A549 (cell line): ENCODE data around the gene REEP5. TPM values are rescaled to one million over a fixed set of nuclear protein-coding genes. Genes with fewer than 3 reads are reported as not detected.

ENCODE experiments used
- ATAC-seq, 2 experiments: fragments of 200-7000 bp in 1 of 2; fragments of >200 bp in 1 of 2; cut with Nextera tagmentation in 1 of 2; cut with Tn5 transposase in 1 of 2; 3 replicates each; pipeline versions ENCODE4 v1.8.0 to v1.9.1; 2018 to 2020; ENCODE audit warnings: mild to moderate bottlenecking in 1 of 2, moderate library complexity in 1 of 2
- CTCF ChIA-PET: fragments of 300-600 bp; sonication (Branson Sonifier 250); formaldehyde crosslinking; extraction: SDS; loops from one replicate; lab custom pipeline; 2021; ENCODE audit warnings: antibody characterized with exemption, inconsistent platforms; lab: Yijun Ruan, JAX
- POLR2A ChIA-PET: fragments of 350-600 bp; formaldehyde crosslinking; extraction: SDS; loops from one replicate; lab custom pipeline; 2021; ENCODE audit warnings: antibody characterized with exemption, inconsistent platforms; lab: Yijun Ruan, JAX
- DNase-seq, 2 experiments: peaks; one replicate each; pipeline versions ENCODE4 v3.0.0 to v3.0.0-alpha.2; 2011 to 2016; ENCODE audit warnings: low read depth in 1 of 2, low spot score in 1 of 2
- FAIRE-seq: peaks from 2 replicates; lab custom pipeline; 2011; peaks lifted over from hg19 to GRCh38; lab: Jason Lieb, UNC
- H3K27ac ChIP-seq, 2 experiments: fragments of >200 bp; sonication (Bioruptor Twin); formaldehyde crosslinking; 3 replicates each; pipeline ENCODE4 v1.5.1; 2016 to 2017
- H3K4me1 ChIP-seq: fragments of >200 bp; sonication (Bioruptor Twin); formaldehyde crosslinking; 3 replicates; pipeline ENCODE4 v1.6.1; 2016
- H3K4me2 ChIP-seq: fragments of >200 bp; sonication (Bioruptor Twin); formaldehyde crosslinking; 3 replicates; pipeline ENCODE4 v1.6.1; 2016
- H3K4me3 ChIP-seq: fragments of >200 bp; sonication (Bioruptor Twin); formaldehyde crosslinking; 3 replicates; pipeline ENCODE4 v1.5.1; 2016
- H3K9me3 ChIP-seq: fragments of >200 bp; sonication (Bioruptor Twin); formaldehyde crosslinking; 3 replicates; pipeline ENCODE4 v1.6.1; 2016
- CBX8 ChIP-seq: fragments of 200-600 bp; sonication (generic); IDR thresholded peaks from 2 replicates; pipeline ENCODE4 v1.6.1; 2016
- CHD2 ChIP-seq: fragments of 150-350 bp; IDR thresholded peaks from 2 replicates; pipeline ENCODE4 v1.6.1; 2014; ENCODE audit warnings: low read length; ENCODE audit not compliant: partially characterized antibody
- CHD4 ChIP-seq: fragments of 200-600 bp; sonication (generic); IDR thresholded peaks from 2 replicates; pipeline ENCODE4 v1.6.1; 2016; ENCODE audit warnings: antibody characterized with exemption, mild to moderate bottlenecking, borderline replicate concordance
- EHF ChIP-seq: fragments of 250-450 bp; sonication (Bioruptor Pico); IDR thresholded peaks from 2 replicates; pipeline ENCODE4 v1.5.0; 2020; ENCODE audit warnings: mild to moderate bottlenecking
- EP300 ChIP-seq, 2 experiments: fragments of >200 bp; sonication (Bioruptor Twin); formaldehyde crosslinking; IDR thresholded peaks; 2 replicates in 1 of 2; 3 replicates in 1 of 2; pipeline ENCODE4 v1.6.1; 2016 to 2017
- FOSB ChIP-seq: fragments of 250-450 bp; sonication (Bioruptor Pico); IDR thresholded peaks from 2 replicates; pipeline ENCODE4 v1.5.0; 2020; ENCODE audit warnings: mild to moderate bottlenecking, moderate library complexity
- FOXS1 ChIP-seq: fragments of 250-450 bp; sonication (Bioruptor Pico); IDR thresholded peaks from 2 replicates; pipeline ENCODE4 v1.5.0; 2020; ENCODE audit warnings: mild to moderate bottlenecking, moderate library complexity
- HOXA7 ChIP-seq: fragments of 250-450 bp; sonication (Bioruptor Pico); IDR thresholded peaks from 2 replicates; pipeline ENCODE4 v1.5.0; 2020; ENCODE audit warnings: mild to moderate bottlenecking, moderate library complexity
- HOXB5 ChIP-seq: fragments of 250-450 bp; sonication (Bioruptor Pico); IDR thresholded peaks from 2 replicates; pipeline ENCODE4 v1.5.0; 2020; ENCODE audit warnings: mild to moderate bottlenecking, moderate library complexity
- JUN ChIP-seq, 2 experiments: fragments of >200 bp; sonication (Bioruptor Twin); formaldehyde crosslinking; IDR thresholded peaks; 2 replicates in 1 of 2; 3 replicates in 1 of 2; pipeline ENCODE4 v1.6.1; 2016 to 2017
- MAZ ChIP-seq: fragments of 150-350 bp; IDR thresholded peaks from 2 replicates; pipeline ENCODE4 v1.6.1; 2014; ENCODE audit warnings: antibody characterized with exemption, low read depth, low read length, borderline replicate concordance
- RAD21 ChIP-seq, 2 experiments: fragments of >200 bp in 1 of 2; sonication (Bioruptor Twin) in 1 of 2; formaldehyde crosslinking in 1 of 2; IDR thresholded peaks in 1 of 2; conservative IDR thresholded peaks in 1 of 2; 2 replicates in 1 of 2; 3 replicates in 1 of 2; pipeline ENCODE4 v1.6.1; 2012 to 2018; ENCODE audit warnings: inconsistent platforms in 1 of 2
- TFCP2L1 ChIP-seq: fragments of 250-450 bp; sonication (Bioruptor Pico); IDR thresholded peaks from 2 replicates; pipeline ENCODE4 v1.5.0; 2021; ENCODE audit warnings: mild to moderate bottlenecking
- TP53 ChIP-seq: fragments of 250-450 bp; sonication (Bioruptor Pico); IDR thresholded peaks from 2 replicates; pipeline ENCODE4 v1.5.0; 2021; ENCODE audit warnings: mild to moderate bottlenecking, moderate library complexity
- ZFP36 ChIP-seq: fragments of 450-650 bp; IDR thresholded peaks from 2 replicates; pipeline ENCODE4 v1.6.1; 2014; ENCODE audit warnings: borderline replicate concordance; ENCODE audit not compliant: partially characterized antibody
- WGBS: methylation state at CpG from one replicate; pipeline ENCODE4 v1.1.6; 2017; ENCODE audit errors: missing lambda C conversion rate; 5-methylcytosine and 5-hydroxymethylcytosine counted together
- polyA plus RNA-seq, 4 experiments: library from polyadenylated mRNA; depleted of rRNA in 3 of 4; stranded (reverse); fragments of >200 nt; fragmentation: RNase III in 1 of 4; extraction: RNeasy Plus Mini Kit Qiagen cat#74134 plus additional on column Dnase treatment in 1 of 4; gene quantifications; 2 replicates in 3 of 4; 3 replicates in 1 of 4; pipeline ENCODE4 v1.2.3, GENCODE V29; 2011 to 2017
- TF ChIP-seq, protein P1 (sequence below): fragments of 200-600 bp; sonication (generic); IDR thresholded peaks from 2 replicates; pipeline ENCODE4 v1.6.1; 2016; ENCODE audit warnings: antibody characterized with exemption, mild to moderate bottlenecking, moderate library complexity
- TF ChIP-seq, protein P2 (sequence below): fragments of >200 bp; sonication (Bioruptor Twin); formaldehyde crosslinking; IDR thresholded peaks from 2 replicates; pipeline ENCODE4 v1.6.1; 2016
- TF ChIP-seq, protein P3 (sequence below): fragments of >200 bp; sonication (Bioruptor Twin); formaldehyde crosslinking; IDR thresholded peaks from 3 replicates; pipeline ENCODE4 v1.5.1; 2016
- TF ChIP-seq, protein P4 (sequence below): IDR thresholded peaks from 2 replicates; pipeline ENCODE4 v1.6.1; 2012
- TF ChIP-seq, protein P5 (sequence below): IDR thresholded peaks from 2 replicates; pipeline ENCODE4 v1.6.1; 2012
- TF ChIP-seq, protein P6 (sequence below): fragments of >200 bp; sonication (Bioruptor Twin); formaldehyde crosslinking; IDR thresholded peaks from 3 replicates; pipeline ENCODE4 v1.6.1; 2016

Gene REEP5
- polyA plus RNA-seq, 2 of the 4 experiments (the other 2 are of a cell fraction) = 134 to 164 TPM

DNA sequence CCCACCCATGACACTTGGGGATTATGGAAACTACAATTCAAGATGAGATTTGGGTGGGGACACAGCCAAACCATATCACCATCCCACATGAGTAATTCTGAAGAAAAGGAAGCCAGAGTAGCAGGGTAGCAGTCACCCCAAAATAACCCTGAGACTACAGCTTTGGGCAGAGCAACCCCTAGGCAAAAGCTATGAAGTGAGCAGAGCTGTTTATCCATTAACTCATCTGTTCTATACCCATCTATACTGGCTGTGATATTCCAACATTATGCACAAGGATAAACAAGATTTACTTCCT lies 12.3 kb upstream of the REEP5 start (continued):
- TF ChIP-seq, protein P1, sequence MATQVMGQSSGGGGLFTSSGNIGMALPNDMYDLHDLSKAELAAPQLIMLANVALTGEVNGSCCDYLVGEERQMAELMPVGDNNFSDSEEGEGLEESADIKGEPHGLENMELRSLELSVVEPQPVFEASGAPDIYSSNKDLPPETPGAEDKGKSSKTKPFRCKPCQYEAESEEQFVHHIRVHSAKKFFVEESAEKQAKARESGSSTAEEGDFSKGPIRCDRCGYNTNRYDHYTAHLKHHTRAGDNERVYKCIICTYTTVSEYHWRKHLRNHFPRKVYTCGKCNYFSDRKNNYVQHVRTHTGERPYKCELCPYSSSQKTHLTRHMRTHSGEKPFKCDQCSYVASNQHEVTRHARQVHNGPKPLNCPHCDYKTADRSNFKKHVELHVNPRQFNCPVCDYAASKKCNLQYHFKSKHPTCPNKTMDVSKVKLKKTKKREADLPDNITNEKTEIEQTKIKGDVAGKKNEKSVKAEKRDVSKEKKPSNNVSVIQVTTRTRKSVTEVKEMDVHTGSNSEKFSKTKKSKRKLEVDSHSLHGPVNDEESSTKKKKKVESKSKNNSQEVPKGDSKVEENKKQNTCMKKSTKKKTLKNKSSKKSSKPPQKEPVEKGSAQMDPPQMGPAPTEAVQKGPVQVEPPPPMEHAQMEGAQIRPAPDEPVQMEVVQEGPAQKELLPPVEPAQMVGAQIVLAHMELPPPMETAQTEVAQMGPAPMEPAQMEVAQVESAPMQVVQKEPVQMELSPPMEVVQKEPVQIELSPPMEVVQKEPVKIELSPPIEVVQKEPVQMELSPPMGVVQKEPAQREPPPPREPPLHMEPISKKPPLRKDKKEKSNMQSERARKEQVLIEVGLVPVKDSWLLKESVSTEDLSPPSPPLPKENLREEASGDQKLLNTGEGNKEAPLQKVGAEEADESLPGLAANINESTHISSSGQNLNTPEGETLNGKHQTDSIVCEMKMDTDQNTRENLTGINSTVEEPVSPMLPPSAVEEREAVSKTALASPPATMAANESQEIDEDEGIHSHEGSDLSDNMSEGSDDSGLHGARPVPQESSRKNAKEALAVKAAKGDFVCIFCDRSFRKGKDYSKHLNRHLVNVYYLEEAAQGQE = no peak

DNA sequence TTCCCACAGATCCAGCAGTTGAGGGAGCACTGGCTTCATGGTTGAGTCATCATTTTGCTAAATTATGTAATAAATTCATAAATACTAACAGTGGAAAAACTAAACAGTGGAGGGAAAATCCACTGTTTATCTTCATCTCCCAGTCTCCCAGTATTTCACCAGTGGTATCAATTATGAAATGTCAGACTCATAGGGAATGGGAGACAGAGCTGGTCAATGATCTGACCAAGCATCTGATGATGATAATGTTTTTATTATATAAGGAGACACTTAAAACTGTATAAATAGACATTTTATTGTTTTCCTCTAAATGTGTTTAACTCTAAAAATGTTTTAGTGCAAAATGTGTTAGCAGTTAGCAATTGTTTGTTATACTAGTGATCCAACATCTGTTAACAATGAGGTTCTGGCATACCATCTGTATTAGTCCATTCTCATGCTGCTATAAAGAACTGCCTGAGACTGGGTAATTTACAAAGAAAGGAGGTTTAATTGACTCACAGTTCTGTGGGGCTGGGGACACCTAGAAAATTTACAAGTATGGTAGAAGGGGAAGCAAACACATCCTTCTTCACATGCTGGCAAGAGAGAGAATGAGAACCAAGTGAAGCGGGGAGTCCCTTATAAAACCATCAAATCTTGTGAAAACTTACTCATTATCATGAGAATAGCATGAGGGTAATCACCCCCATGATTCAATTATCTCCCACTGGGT lies 11.8 kb upstream of the REEP5 start:
- no peak overlapping the region for H3K4me2 ChIP-seq
- no peak overlapping the region for H3K4me3 ChIP-seq
- no peak overlapping the region for H3K27ac ChIP-seq
- H3K4me1 ChIP-seq = 0 out of 3 replicates have a peak, but pooled peaks cover 7% of the 10 kb centered on the region
- WGBS = 100% methylated on average over 1 of the region's 1 CpG
- TF ChIP-seq ZFP36 = no peak
- TF ChIP-seq, all 56 proteins: peak for 0
- DNase-seq (no peak), FAIRE-seq (no peak), ATAC-seq (no peak)
- H3K9me3 ChIP-seq = no peaks in the 10 kb centered on the region
- CTCF ChIA-PET = interaction anchor here (1.1 to 2.3 kb wide), 2 partner anchors 12 to 17 kb away, joined by 3 to 12 read pairs; partner anchors contain the start of gene REEP5
- POLR2A ChIA-PET = no interaction called here

DNA sequence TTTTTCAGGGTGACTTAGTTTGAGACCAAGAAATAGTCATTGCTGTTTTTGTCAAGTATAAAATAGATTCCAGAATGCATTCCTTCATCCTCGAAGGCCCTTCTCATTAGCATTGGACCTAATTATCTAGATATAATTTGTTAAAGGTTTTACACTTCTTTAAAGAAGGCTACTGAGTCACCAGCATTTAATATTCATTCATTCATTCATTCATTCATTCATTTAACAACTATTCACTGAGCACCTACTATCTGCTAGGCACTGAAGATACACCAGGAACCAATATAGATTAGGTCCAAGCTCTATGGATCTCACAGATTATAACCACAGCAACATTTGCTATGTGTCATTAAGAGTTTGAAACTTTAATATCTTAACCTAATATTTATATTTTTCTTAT lies 11.1 kb upstream of the REEP5 start:
- no peaks in the 10 kb centered on the region for H3K9me3 ChIP-seq
- CTCF ChIA-PET = interaction anchor here (2.3 kb wide), 1 partner anchor 11 kb away, joined by 12 read pairs; the partner anchor contains the start of gene REEP5
- H3K27ac ChIP-seq = no peak overlapping the region
- DNase-seq (no peak), ATAC-seq (no peak), FAIRE-seq (no peak)
- TF ChIP-seq FOSB (CRISPR knock-in tag) (no peak), EP300 (IDR thresholded peaks at IDR 0.05) (no peak), HOXA7 (CRISPR knock-in tag) (no peak), FOXS1 (no peak), RAD21 (conservative IDR thresholded peaks at IDR 0.05 in 1 of 2, IDR thresholded peaks at IDR 0.05 in 1 of 2) (no peak), JUN (IDR thresholded peaks at IDR 0.05) (no peak), HOXB5 (CRISPR knock-in tag) (no peak), CHD2 (no peak), EHF (CRISPR knock-in tag) (no peak), TFCP2L1 (CRISPR knock-in tag) (no peak), MAZ (no peak), CBX8 (no peak), TP53 (CRISPR knock-in tag) (no peak), CHD4 (no peak)
- TF ChIP-seq, protein P2, sequence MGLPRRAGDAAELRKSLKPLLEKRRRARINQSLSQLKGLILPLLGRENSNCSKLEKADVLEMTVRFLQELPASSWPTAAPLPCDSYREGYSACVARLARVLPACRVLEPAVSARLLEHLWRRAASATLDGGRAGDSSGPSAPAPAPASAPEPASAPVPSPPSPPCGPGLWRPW = no peak
- TF ChIP-seq, protein P1 = no peak
- TF ChIP-seq, protein P3, sequence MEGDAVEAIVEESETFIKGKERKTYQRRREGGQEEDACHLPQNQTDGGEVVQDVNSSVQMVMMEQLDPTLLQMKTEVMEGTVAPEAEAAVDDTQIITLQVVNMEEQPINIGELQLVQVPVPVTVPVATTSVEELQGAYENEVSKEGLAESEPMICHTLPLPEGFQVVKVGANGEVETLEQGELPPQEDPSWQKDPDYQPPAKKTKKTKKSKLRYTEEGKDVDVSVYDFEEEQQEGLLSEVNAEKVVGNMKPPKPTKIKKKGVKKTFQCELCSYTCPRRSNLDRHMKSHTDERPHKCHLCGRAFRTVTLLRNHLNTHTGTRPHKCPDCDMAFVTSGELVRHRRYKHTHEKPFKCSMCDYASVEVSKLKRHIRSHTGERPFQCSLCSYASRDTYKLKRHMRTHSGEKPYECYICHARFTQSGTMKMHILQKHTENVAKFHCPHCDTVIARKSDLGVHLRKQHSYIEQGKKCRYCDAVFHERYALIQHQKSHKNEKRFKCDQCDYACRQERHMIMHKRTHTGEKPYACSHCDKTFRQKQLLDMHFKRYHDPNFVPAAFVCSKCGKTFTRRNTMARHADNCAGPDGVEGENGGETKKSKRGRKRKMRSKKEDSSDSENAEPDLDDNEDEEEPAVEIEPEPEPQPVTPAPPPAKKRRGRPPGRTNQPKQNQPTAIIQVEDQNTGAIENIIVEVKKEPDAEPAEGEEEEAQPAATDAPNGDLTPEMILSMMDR = no peak
- TF ChIP-seq, protein P4, sequence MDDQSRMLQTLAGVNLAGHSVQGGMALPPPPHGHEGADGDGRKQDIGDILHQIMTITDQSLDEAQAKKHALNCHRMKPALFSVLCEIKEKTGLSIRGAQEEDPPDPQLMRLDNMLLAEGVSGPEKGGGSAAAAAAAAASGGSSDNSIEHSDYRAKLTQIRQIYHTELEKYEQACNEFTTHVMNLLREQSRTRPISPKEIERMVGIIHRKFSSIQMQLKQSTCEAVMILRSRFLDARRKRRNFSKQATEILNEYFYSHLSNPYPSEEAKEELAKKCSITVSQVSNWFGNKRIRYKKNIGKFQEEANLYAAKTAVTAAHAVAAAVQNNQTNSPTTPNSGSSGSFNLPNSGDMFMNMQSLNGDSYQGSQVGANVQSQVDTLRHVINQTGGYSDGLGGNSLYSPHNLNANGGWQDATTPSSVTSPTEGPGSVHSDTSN = no peak
- TF ChIP-seq, protein P5, sequence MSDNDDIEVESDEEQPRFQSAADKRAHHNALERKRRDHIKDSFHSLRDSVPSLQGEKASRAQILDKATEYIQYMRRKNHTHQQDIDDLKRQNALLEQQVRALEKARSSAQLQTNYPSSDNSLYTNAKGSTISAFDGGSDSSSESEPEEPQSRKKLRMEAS = no peak
- TF ChIP-seq, protein P6, sequence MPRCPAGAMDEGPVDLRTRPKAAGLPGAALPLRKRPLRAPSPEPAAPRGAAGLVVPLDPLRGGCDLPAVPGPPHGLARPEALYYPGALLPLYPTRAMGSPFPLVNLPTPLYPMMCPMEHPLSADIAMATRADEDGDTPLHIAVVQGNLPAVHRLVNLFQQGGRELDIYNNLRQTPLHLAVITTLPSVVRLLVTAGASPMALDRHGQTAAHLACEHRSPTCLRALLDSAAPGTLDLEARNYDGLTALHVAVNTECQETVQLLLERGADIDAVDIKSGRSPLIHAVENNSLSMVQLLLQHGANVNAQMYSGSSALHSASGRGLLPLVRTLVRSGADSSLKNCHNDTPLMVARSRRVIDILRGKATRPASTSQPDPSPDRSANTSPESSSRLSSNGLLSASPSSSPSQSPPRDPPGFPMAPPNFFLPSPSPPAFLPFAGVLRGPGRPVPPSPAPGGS = no peak
- peaks cover 9% of the 10 kb centered on the region; the same call in 1 of the 3 replicates for H3K4me1 ChIP-seq
- no peak overlapping the region for H3K4me3 ChIP-seq
- H3K4me2 ChIP-seq = no peak overlapping the region
- POLR2A ChIA-PET = no interaction called here
- 19% methylated on average over 1 of the region's 1 CpG for WGBS
